Measurements from ENCODE around the gene HTR2B. TPM values are rescaled to one million over a fixed set of nuclear protein-coding genes. Genes with fewer than 3 reads are reported as not detected.

The HTR2B gene
- total RNA-seq, 1 donor = not detected

GRCh38 chr2:231134910-231135655, 10.2 kb upstream of the HTR2B start:
- DNase-seq (ENCODE audit: low read depth in 2 of 3, low spot score in 2 of 3) = no peak

- no peak for DNase-seq (ENCODE audit: low read depth in 2 of 3, low spot score in 2 of 3)
These were observed 8.7 kb upstream of the HTR2B start for GRCh38 chr2:231133365-231134099.

- no peak for DNase-seq (ENCODE audit: low read depth in 2 of 3, low spot score in 2 of 3)
These were observed 7.3 kb upstream of the HTR2B start for GRCh38 chr2:231132129-231132528.

- no peak for DNase-seq (ENCODE audit: low read depth in 2 of 3, low spot score in 2 of 3)
These were observed 5.7 kb upstream of the HTR2B start for GRCh38 chr2:231130336-231131056.

GRCh38 chr2:231129216-231129615, 4.4 kb upstream of the HTR2B start:
- DNase-seq (ENCODE audit: low read depth in 2 of 3, low spot score in 2 of 3) = no peak

GRCh38 chr2:231128541-231128940, 3.7 kb upstream of the HTR2B start:
- DNase-seq (ENCODE audit: low read depth in 2 of 3, low spot score in 2 of 3) = no peak

GRCh38 chr2:231127936-231128335, 3.1 kb upstream of the HTR2B start:
- DNase-seq (ENCODE audit: low read depth in 2 of 3, low spot score in 2 of 3) = no peak

GRCh38 chr2:231127480-231127879, 2.6 kb upstream of the HTR2B start:
- no peak for DNase-seq (ENCODE audit: low read depth in 2 of 3, low spot score in 2 of 3)

- no peak for DNase-seq (ENCODE audit: low read depth in 2 of 3, low spot score in 2 of 3)
These were observed 1.3 kb upstream of the HTR2B start for GRCh38 chr2:231126123-231126522.

- no peak for DNase-seq (ENCODE audit: low read depth in 2 of 3, low spot score in 2 of 3)
These were observed 1.4 kb downstream of the HTR2B start for GRCh38 chr2:231123362-231123898.

- DNase-seq (ENCODE audit: low read depth in 2 of 3, low spot score in 2 of 3) = no peak
These were observed 6.3 kb downstream of the HTR2B start for GRCh38 chr2:231118614-231118942.

GRCh38 chr2:231117922-231118613, 6.8 kb downstream of the HTR2B start:
- no peak for DNase-seq (ENCODE audit: low read depth in 2 of 3, low spot score in 2 of 3)

GRCh38 chr2:231117148-231117547, 7.7 kb downstream of the HTR2B start:
- DNase-seq (ENCODE audit: low read depth in 2 of 3, low spot score in 2 of 3) = no peak

- no peak for DNase-seq (ENCODE audit: low read depth in 2 of 3, low spot score in 2 of 3)
These were observed 9.2 kb downstream of the HTR2B start for GRCh38 chr2:231115651-231116050.

- no peak for DNase-seq (ENCODE audit: low read depth in 2 of 3, low spot score in 2 of 3)
These were observed 11.4 kb downstream of the HTR2B start for GRCh38 chr2:231113489-231113888.

GRCh38 chr2:231111987-231112386, 12.9 kb downstream of the HTR2B start:
- no peak for DNase-seq (ENCODE audit: low read depth in 2 of 3, low spot score in 2 of 3)

GRCh38 chr2:231110551-231110950, 14.3 kb downstream of the HTR2B start:
- peak in 1 of 3 donors; percentile 11 for DNase-seq (ENCODE audit: low read depth in 2 of 3, low spot score in 2 of 3)

- peak; percentile 21 to 88 (median 56) for DNase-seq (ENCODE audit: low read depth in 2 of 3, low spot score in 2 of 3)
These were observed 20.6 kb downstream of the HTR2B start for GRCh38 chr2:231104115-231104713.

GRCh38 chr2:231102772-231103171, 22.1 kb downstream of the HTR2B start:
- DNase-seq (ENCODE audit: low read depth in 2 of 3, low spot score in 2 of 3) = no peak

- no peak for DNase-seq (ENCODE audit: low read depth in 2 of 3, low spot score in 2 of 3)
These were observed 23.9 kb downstream of the HTR2B start for GRCh38 chr2:231100990-231101389.

Data from hematopoietic multipotent progenitor cell (in vitro differentiated cells).